ENCODE results near the gene U2SURP.

U2SURP gene

GRCh38 chr3:142976621-142977398, 24.6 kb upstream of the U2SURP start:
- H3K4me3 ChIP-seq (ENCODE audit: control insufficient read depth, low read depth, low read length), result no peak overlapping the region
- DNase-seq (ENCODE audit: low read depth), result peak; percentile 96
- TF ChIP-seq CTCF (conservative IDR thresholded peaks at IDR 0.05; ENCODE audit: control insufficient read depth, insufficient read depth, low read depth, low read length), result no peak

GRCh38 chr3:142977399-142977728, 24.0 kb upstream of the U2SURP start:
- no peak overlapping the region for H3K4me3 ChIP-seq (ENCODE audit: control insufficient read depth, low read depth, low read length)
- peak; percentile 68 for DNase-seq (ENCODE audit: low read depth)
- no peak for TF ChIP-seq CTCF (conservative IDR thresholded peaks at IDR 0.05; ENCODE audit: control insufficient read depth, insufficient read depth, low read depth, low read length)

GRCh38 chr3:142981108-142981507, 20.3 kb upstream of the U2SURP start:
- no peak overlapping the region for H3K4me3 ChIP-seq (ENCODE audit: control insufficient read depth, low read depth, low read length)
- DNase-seq (ENCODE audit: low read depth), result no peak
- no peak for TF ChIP-seq CTCF (conservative IDR thresholded peaks at IDR 0.05; ENCODE audit: control insufficient read depth, insufficient read depth, low read depth, low read length)

- no peak for TF ChIP-seq CTCF (conservative IDR thresholded peaks at IDR 0.05; ENCODE audit: control insufficient read depth, insufficient read depth, low read depth, low read length)
- DNase-seq (ENCODE audit: low read depth), result no peak
- no peak overlapping the region for H3K4me3 ChIP-seq (ENCODE audit: control insufficient read depth, low read depth, low read length)
These were observed 19.2 kb upstream of the U2SURP start for GRCh38 chr3:142982038-142982773.

- no peak for DNase-seq (ENCODE audit: low read depth)
- TF ChIP-seq CTCF (conservative IDR thresholded peaks at IDR 0.05; ENCODE audit: control insufficient read depth, insufficient read depth, low read depth, low read length), result no peak
- H3K4me3 ChIP-seq (ENCODE audit: control insufficient read depth, low read depth, low read length), result no peak overlapping the region
These were observed 18.1 kb upstream of the U2SURP start for GRCh38 chr3:142983318-142983717.

- DNase-seq (ENCODE audit: low read depth), result no peak
- no peak for TF ChIP-seq CTCF (conservative IDR thresholded peaks at IDR 0.05; ENCODE audit: control insufficient read depth, insufficient read depth, low read depth, low read length)
- H3K4me3 ChIP-seq (ENCODE audit: control insufficient read depth, low read depth, low read length), result no peak overlapping the region
These were observed 17.1 kb upstream of the U2SURP start for GRCh38 chr3:142984255-142984654.

Measured in fibroblast of mammary gland (primary cell).